Transverse colon (tissue), 4 donors: ENCODE data around the gene PRSS56. TPM values are rescaled to one million over a fixed set of nuclear protein-coding genes. Genes with fewer than 3 reads are reported as not detected.

ENCODE experiments used
- DNase-seq: peaks from one replicate; pipeline ENCODE4 v3.0.0-alpha.2; 2019
- H3K27ac ChIP-seq, 4 donors: fragments of 200-600 bp; sonication (generic); 2 replicates each; pipeline ENCODE4 v1.5.1; 2016 to 2018; ENCODE audit warnings: inconsistent platforms in 4 of 4
- H3K27me3 ChIP-seq: fragments of 200-600 bp; sonication (generic); 2 replicates; pipeline ENCODE4 v1.5.1; 2017; ENCODE audit warnings: inconsistent platforms
- H3K36me3 ChIP-seq, 4 donors: fragments of 200-600 bp; sonication (generic); 2 replicates each; pipeline ENCODE4 v1.5.1; 2017 to 2019; ENCODE audit warnings: inconsistent platforms in 4 of 4
- H3K4me1 ChIP-seq, 4 donors: fragments of 200-600 bp; sonication (generic); 2 replicates each; pipeline ENCODE4 v1.5.1; 2017 to 2020; ENCODE audit warnings: inconsistent platforms in 4 of 4
- H3K4me3 ChIP-seq, 4 donors: fragments of 200-600 bp; sonication (generic); 1 replicate in 1 of 4; 2 replicates in 3 of 4; pipeline versions ENCODE4 v1.5.1 to v1.6.1; 2017 to 2019; ENCODE audit warnings: inconsistent platforms in 4 of 4
- H3K9me3 ChIP-seq, 2 donors: fragments of 200-600 bp; sonication (generic); 2 replicates each; pipeline ENCODE4 v1.5.1; 2017 to 2019; ENCODE audit warnings: inconsistent platforms in 2 of 2
- EP300 ChIP-seq: sonication (generic); formaldehyde crosslinking; IDR thresholded peaks from one replicate; pipeline ENCODE4 v1.6.1; 2017; ENCODE audit warnings: antibody characterized with exemption, low read depth
- POLR2A ChIP-seq: fragments of 450-650 bp; IDR thresholded peaks from one replicate; pipeline ENCODE4 v1.6.1; 2016; ENCODE audit warnings: antibody characterized with exemption, mild to moderate bottlenecking, moderate library complexity
- POLR2AphosphoS5 ChIP-seq, 3 donors: sonication (generic); formaldehyde crosslinking; IDR thresholded peaks; one replicate each; pipeline ENCODE4 v1.6.1; 2016; ENCODE audit warnings: antibody characterized with exemption in 3 of 3
- WGBS, 2 donors: methylation state at CpG; one replicate each; pipeline ENCODE4 v1.1.5; 2018; ENCODE audit warnings: low coverage in 1 of 2; 5-methylcytosine and 5-hydroxymethylcytosine counted together
- in situ Hi-C, 4 donors: fragments of 200-750 bp; cut with MboI; loops; one replicate each; pipeline versions ENCODE4 v1.15.0 to v1.15.1; 2017; ENCODE audit warnings: low sequenced_read_pairs in 3 of 4, low pct_ligation_motif_present in 1 of 4, low pct_unique_long_range_greater_than_20kb in 1 of 4
- intact Hi-C: fragments of 100-400 bp; cut with DNase I; formaldehyde crosslinking; loops from one replicate; pipeline ENCODE4 v1.15.1; 2023; ENCODE audit warnings: low total_unique reads
- total RNA-seq, 4 donors: library from RNA; depleted of rRNA; stranded (reverse); fragments of >200 nt; gene quantifications; one replicate each; pipeline ENCODE4 v1.1.0, GENCODE V29; 2016
- TF ChIP-seq, protein P1 (sequence below), 5 experiments: fragments of 200-600 bp in 3 of 5; fragments of 450-650 bp in 2 of 5; sonication (generic) in 3 of 5; IDR thresholded peaks; 1 replicate in 2 of 5; 2 replicates in 3 of 5; pipeline ENCODE4 v1.5.1; 2016 to 2017; ENCODE audit warnings: antibody characterized with exemption in 5 of 5, inconsistent platforms in 3 of 5, mild to moderate bottlenecking in 2 of 5, moderate library complexity in 1 of 5

PRSS56 gene
- total RNA-seq, 4 donors from 2014 or later = not detected

DNA sequence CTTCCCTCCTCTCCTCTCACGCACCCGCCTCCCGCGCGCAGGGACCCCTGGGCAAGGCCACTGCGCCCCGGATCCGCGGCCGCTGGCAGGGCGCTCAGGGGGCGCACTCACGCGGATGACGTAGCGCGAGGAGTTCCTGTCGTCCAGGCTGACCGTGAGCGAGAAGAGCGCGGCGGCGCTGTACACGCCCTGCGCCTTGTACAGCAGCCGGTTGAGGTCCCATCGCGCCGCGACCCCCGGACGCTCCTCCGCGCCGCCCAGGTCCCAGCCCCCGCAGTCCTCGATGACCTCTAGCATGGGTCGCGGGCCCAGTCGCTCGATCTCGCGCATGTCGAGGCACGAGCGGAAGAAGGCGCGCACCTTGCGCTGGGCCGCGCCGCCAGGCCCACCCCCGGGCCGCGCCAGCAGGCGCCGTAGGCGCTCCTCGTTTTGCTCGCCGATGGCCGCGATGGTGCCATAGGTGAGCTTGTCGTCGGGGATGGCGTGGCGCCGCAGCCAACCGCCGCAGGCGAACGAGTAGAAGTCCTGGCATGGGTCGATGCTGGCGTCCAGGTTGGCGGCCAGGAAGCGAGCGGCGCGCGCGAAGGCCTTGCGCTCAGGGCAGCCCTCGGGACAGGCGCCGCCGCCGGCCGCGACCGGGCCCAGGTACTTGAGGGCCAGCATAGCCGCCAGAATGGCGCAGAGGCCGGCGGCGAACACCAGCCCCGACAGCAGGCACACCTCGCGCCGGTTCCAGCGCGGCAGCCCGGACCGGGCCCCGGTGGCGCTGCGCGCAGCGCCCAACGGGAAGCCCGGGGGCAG, 34.2 kb upstream of the PRSS56 start:
- WGBS, 2 donors = 14% methylated on average over 79 of the region's 111 CpGs; no CpG with 5 or more reads in 1 of the 2 donors
- intact Hi-C loops = no loop called here
- Histone ChIP-seq H3K4me1 (peaks cover 0 to 17% (median 7%) of the 10 kb centered on the region in 4 donors), H3K4me3 (no peak overlapping the region), H3K36me3 (no peaks in the 10 kb centered on the region), H3K27me3 (peaks cover 77% of the 10 kb centered on the region), H3K27ac (no peak overlapping the region), H3K9me3 (no peaks in the 10 kb centered on the region)
- in situ Hi-C loops = no loop called here
- no peak for DNase-seq
- no peak for TF ChIP-seq POLR2AphosphoS5 (IDR thresholded peaks at IDR 0.05)
- TF ChIP-seq POLR2A = no peak
- TF ChIP-seq, protein P1, sequence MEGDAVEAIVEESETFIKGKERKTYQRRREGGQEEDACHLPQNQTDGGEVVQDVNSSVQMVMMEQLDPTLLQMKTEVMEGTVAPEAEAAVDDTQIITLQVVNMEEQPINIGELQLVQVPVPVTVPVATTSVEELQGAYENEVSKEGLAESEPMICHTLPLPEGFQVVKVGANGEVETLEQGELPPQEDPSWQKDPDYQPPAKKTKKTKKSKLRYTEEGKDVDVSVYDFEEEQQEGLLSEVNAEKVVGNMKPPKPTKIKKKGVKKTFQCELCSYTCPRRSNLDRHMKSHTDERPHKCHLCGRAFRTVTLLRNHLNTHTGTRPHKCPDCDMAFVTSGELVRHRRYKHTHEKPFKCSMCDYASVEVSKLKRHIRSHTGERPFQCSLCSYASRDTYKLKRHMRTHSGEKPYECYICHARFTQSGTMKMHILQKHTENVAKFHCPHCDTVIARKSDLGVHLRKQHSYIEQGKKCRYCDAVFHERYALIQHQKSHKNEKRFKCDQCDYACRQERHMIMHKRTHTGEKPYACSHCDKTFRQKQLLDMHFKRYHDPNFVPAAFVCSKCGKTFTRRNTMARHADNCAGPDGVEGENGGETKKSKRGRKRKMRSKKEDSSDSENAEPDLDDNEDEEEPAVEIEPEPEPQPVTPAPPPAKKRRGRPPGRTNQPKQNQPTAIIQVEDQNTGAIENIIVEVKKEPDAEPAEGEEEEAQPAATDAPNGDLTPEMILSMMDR (IDR thresholded peaks at IDR 0.05) = no peak
- TF ChIP-seq EP300 = no peak

DNA sequence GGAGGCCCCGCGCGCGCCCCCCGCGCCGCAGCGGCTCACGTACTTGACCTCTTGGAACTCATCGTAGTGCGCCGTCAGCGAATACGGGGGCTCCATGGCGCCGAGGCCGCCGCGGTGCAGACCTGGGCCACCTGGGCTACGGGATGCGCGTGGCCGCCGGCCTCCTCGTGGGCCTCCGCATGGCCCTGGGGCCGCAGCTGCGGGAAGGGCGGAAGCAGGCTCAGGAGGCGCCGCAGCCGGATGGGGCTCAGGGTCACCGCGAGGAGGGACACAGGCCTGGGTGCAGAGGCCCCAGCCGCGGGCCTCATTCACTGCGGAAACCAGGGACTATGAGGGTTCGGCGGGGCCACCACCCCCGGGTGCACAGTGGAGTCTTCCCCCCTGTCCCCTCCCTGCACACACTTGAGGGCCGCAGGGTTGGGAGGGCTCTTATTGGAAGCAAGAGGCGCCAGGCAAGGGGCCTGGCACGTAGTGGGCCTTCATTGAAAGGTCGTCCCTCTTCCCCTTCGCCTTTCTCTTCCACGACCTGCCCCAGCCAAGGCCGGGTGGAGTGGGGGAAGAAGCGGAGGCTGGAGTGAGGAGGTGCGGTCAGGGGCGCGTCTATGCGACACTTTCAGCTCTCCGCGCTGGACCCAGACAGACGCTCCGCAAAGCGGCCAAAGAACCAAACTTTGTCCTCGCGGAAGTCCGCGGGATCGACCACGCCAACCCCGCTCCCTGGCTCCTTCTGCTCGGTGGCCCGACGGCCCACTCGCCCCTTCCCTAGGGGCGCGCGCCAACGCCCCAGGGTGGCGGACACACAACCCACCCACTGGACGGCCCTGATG, 33.4 kb upstream of the PRSS56 start:
- in situ Hi-C loops = no loop called here
- no peaks in the 10 kb centered on the region for H3K9me3 ChIP-seq
- DNase-seq = no peak

DNA sequence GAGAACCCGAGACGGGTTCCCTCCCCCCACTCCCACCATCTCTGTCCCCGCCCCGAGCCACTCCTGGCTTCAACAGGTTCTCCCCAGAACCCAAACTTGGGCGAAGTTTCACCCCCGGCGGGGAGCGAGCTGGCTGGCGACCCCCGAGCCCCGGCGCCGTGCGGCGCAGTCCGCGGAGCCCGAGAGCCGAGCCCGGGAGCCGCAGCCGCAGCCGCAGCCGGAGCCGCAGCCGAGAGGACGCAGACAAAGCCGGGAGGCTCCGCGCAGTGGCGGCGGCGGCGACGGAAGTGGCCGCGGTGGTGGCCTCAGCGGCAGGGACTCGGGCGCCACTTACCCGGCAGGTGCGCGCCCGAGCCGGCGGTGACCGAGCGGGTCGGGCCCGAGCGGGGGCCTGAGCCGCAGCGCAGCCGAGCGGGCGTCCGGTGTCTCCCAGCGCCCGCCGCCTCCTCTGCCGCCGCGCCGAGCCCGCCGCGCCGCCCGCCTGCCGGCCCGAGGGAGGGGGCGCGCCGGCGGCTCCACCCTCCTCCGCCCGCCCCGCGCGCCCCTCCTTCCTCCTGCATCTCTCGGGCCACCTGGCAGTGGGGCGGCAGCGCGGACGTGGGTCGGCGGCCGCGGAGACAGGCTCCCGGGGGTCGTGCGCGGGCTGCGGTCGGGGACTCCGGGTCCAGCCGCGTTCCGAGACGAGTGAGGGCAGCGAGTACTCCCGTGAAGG, 32.6 kb upstream of the PRSS56 start, which contains the start of gene ECEL1:
TSS of gene ECEL1 (minus strand) at position 450 of the 712 bp plus-strand sequence. CDS start 1,181 bp downstream, outside the sequence.
- DNase-seq = no peak
- in situ Hi-C loops = no loop called here
- peaks cover 0 to 17% (median 7%) of the 10 kb centered on the region in 4 donors for H3K4me1 ChIP-seq
- H3K27ac ChIP-seq = no peak within 1 kb of the TSS
- no peaks in the 10 kb centered on the region for H3K9me3 ChIP-seq
- no peaks in the 10 kb centered on the region for H3K36me3 ChIP-seq
- H3K4me3 ChIP-seq = peak within 1 kb of the TSS in 2 of 4 donors; percentile 19 to 28
- no peak for TF ChIP-seq POLR2AphosphoS5 (IDR thresholded peaks at IDR 0.05)
- no peak for TF ChIP-seq EP300
- TF ChIP-seq, protein P1 (IDR thresholded peaks at IDR 0.05) = no peak
- TF ChIP-seq POLR2A = no peak
- intact Hi-C loops = no loop called here
- WGBS, 2 donors = 1% methylated on average over 37 of the region's 102 CpGs; no CpG with 5 or more reads in 1 of the 2 donors
- peaks cover 76% of the 10 kb centered on the region for H3K27me3 ChIP-seq

More for the DNA sequence above, 33.4 kb upstream of the PRSS56 start:
- intact Hi-C loops = no loop called here
- Histone ChIP-seq H3K27ac (no peak overlapping the region), H3K27me3 (peaks cover 76% of the 10 kb centered on the region), H3K36me3 (no peaks in the 10 kb centered on the region), H3K4me3 (peak overlapping the region in 2 of 4 donors; percentile 19 to 28), H3K4me1 (peaks cover 0 to 17% (median 7%) of the 10 kb centered on the region in 4 donors)
- no peak for TF ChIP-seq EP300
- WGBS, 2 donors = 0 to 7% methylated on average over 4 to 61 of the region's 74 CpGs

DNA sequence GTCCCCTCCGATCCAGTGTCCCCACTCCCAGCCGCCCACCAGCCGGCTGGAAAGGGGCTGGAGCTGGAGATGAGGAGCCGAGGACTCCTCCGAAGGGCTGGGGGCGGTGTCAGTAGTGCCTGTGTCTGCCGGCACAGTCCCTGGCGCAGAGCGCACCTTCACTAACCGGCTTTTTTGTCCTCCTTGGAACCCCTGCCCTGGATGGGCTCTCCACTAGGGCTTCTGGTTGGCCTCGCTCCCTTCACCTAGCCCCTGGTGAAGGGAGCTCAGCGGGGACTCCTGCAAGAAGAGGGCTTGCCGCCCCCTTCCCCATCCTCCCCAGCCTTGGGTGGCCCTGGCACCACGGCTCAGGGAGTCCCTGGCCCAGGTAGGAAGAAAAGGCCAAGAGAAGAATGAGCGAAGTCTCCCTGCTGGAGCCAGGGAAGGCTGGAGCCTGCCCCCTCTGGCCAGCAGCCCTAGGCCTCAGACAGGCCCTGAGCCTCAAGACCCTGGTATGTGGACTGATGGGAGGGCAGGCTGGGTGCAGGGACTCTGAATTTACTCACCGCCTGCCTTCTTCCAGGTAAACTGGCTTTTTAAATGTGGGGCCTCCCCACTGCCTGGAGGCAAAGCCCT, 32.0 kb upstream of the PRSS56 start:
- DNase-seq = no peak
- Histone ChIP-seq H3K36me3 (no peaks in the 10 kb centered on the region), H3K4me1 (peaks cover 0 to 17% (median 7%) of the 10 kb centered on the region in 4 donors), H3K9me3 (no peaks in the 10 kb centered on the region), H3K4me3 (no peak overlapping the region), H3K27ac (no peak overlapping the region), H3K27me3 (peaks cover 74% of the 10 kb centered on the region)
- WGBS, 2 donors = 46% methylated on average over 13 of the region's 16 CpGs; no CpG with 5 or more reads in 1 of the 2 donors
- TF ChIP-seq POLR2AphosphoS5 (IDR thresholded peaks at IDR 0.05) = no peak
- TF ChIP-seq POLR2A = no peak
- TF ChIP-seq EP300 = no peak
- TF ChIP-seq, protein P1 (IDR thresholded peaks at IDR 0.05) = no peak
- intact Hi-C loops (no loop called here), in situ Hi-C loops (no loop called here)
